DND-41 (cell line): Measurements from ENCODE around the gene PCDHGB3.

ENCODE experiments used
- EZH2 ChIP-seq: IDR thresholded peaks from 3 replicates; pipeline ENCODE4 v1.6.1; 2012; ENCODE audit warnings: borderline replicate concordance, low read depth, mild to moderate bottlenecking, moderate library complexity, low read length, inconsistent platforms; ENCODE audit not compliant: severe bottlenecking
- TF ChIP-seq, protein P1 (sequence below): IDR thresholded peaks from 2 replicates; pipeline ENCODE4 v1.5.1; 2012; ENCODE audit warnings: borderline replicate concordance, low read length, moderate library complexity, mild to moderate bottlenecking; ENCODE audit not compliant: poor library complexity, severe bottlenecking; ENCODE audit errors: extremely low read depth

DNA sequence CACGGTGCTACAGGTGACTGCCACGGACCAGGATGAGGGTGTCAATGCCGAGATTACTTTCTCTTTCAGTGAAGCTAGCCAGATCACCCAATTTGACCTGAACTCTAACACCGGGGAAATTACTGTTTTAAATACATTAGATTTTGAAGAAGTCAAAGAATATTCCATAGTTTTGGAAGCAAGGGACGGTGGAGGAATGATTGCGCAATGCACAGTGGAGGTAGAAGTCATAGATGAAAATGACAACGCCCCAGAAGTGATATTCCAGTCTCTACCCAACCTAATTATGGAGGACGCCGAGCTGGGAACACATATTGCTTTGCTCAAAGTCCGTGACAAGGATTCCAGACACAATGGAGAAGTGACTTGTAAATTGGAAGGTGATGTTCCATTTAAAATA, 18.6 kb downstream of the PCDHGB3 start:
- TF ChIP-seq EZH2: no peak
- TF ChIP-seq, protein P1, sequence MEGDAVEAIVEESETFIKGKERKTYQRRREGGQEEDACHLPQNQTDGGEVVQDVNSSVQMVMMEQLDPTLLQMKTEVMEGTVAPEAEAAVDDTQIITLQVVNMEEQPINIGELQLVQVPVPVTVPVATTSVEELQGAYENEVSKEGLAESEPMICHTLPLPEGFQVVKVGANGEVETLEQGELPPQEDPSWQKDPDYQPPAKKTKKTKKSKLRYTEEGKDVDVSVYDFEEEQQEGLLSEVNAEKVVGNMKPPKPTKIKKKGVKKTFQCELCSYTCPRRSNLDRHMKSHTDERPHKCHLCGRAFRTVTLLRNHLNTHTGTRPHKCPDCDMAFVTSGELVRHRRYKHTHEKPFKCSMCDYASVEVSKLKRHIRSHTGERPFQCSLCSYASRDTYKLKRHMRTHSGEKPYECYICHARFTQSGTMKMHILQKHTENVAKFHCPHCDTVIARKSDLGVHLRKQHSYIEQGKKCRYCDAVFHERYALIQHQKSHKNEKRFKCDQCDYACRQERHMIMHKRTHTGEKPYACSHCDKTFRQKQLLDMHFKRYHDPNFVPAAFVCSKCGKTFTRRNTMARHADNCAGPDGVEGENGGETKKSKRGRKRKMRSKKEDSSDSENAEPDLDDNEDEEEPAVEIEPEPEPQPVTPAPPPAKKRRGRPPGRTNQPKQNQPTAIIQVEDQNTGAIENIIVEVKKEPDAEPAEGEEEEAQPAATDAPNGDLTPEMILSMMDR: no peak
